HCT116 (cell line): ENCODE results near the gene SERPINB4. TPM values are rescaled to one million over a fixed set of nuclear protein-coding genes. Genes with fewer than 3 reads are reported as not detected.
"Not testable (repeated sequence)": the region's sequence is repeated elsewhere in the genome, so short reads cannot be mapped to it uniquely, and the experiment has no call there.

Source experiments
- ATAC-seq: fragments of 200-7000 bp; cut with Tn5 transposase; 2 replicates; pipeline ENCODE4 v1.9.1; 2020; ENCODE audit warnings: mild to moderate bottlenecking, moderate library complexity
- BruUV-seq: library from RNA; stranded (reverse); fragments of 400-500 nt; replicated peaks from 2 replicates; lab custom pipeline; 2021; lab: Mats Ljungman, UMichigan
- CTCF ChIA-PET: fragments of 300-600 bp; sonication (Branson Sonifier 250); formaldehyde crosslinking; loops from one replicate; lab custom pipeline; 2021; ENCODE audit warnings: antibody characterized with exemption; lab: Charles Lee
- POLR2A ChIA-PET: fragments of 300-600, 350-600 bp; sonication (Branson Sonifier 250); formaldehyde crosslinking; loops from one replicate; lab custom pipeline; 2021; ENCODE audit warnings: antibody characterized with exemption; lab: Charles Lee
- RAD21 ChIA-PET, 2 experiments: fragments of 300-600 bp; sonication (Branson Sonifier 250); formaldehyde crosslinking; loops; one replicate each; lab custom pipeline; 2023; ENCODE audit warnings: low total read pairs in 2 of 2; ENCODE audit not compliant: uncharacterized antibody in 2 of 2, unreplicated experiment in 2 of 2, low non-redundant PET in 1 of 2; lab: Charles Lee
- DNase-seq: peaks from one replicate; pipeline ENCODE4 v3.0.0-alpha.2; 2010; ENCODE audit warnings: low read depth, low spot score
- H2AFZ ChIP-seq: fragments of 200-600 bp; shearing (Covaris generic), sonication (generic); 2 replicates; pipeline ENCODE4 v1.6.1; 2017; ENCODE audit warnings: low read depth, mixed run types, mixed read lengths, antibody characterized with exemption, low read length; ENCODE audit not compliant: poor library complexity, severe bottlenecking
- H3K27ac ChIP-seq: 2 replicates; pipeline ENCODE4 v1.5.1; 2012; ENCODE audit warnings: low read depth, low read length
- H3K27me3 ChIP-seq: fragments of 200-600 bp; sonication (generic); 2 replicates; pipeline ENCODE4 v1.6.1; 2016; ENCODE audit warnings: mixed run types, low read length, mixed read lengths; ENCODE audit not compliant: insufficient read depth
- H3K36me3 ChIP-seq, 2 experiments: fragments of 200-500 bp in 1 of 2; fragments of 200-600 bp in 1 of 2; sonication (Bioruptor generic) in 1 of 2; sonication (generic) in 1 of 2; 2 replicates each; pipeline versions ENCODE4 v1.5.1 to v1.6.1; 2014 to 2016; ENCODE audit warnings: low read length in 2 of 2, inconsistent platforms in 1 of 2, mixed read lengths in 1 of 2, mixed run types in 1 of 2; ENCODE audit not compliant: insufficient read depth in 2 of 2, control insufficient read depth in 1 of 2
- H3K4me1 ChIP-seq, 2 experiments: fragments of 200-600 bp in 1 of 2; sonication (generic) in 1 of 2; 2 replicates each; pipeline versions ENCODE4 v1.5.1 to v1.6.1; 2012 to 2017; ENCODE audit warnings: low read length in 2 of 2, inconsistent platforms in 1 of 2, mild to moderate bottlenecking in 1 of 2, mixed read lengths in 1 of 2, mixed run types in 1 of 2, moderate library complexity in 1 of 2; ENCODE audit not compliant: insufficient read depth in 2 of 2, control insufficient read depth in 1 of 2
- H3K4me2 ChIP-seq: fragments of 200-600 bp; sonication (generic); 2 replicates; pipeline ENCODE4 v1.6.1; 2017; ENCODE audit warnings: mixed run types, low read length, mixed read lengths
- H3K4me3 ChIP-seq, 2 experiments: fragments of 200-600 bp in 1 of 2; sonication (generic) in 1 of 2; replicated peaks in 1 of 2; 2 replicates each; pipeline ENCODE4 v1.5.1; 2011 to 2016; ENCODE audit warnings: low read length in 2 of 2, control low read depth in 1 of 2, low read depth in 1 of 2, mild to moderate bottlenecking in 1 of 2, mixed read lengths in 1 of 2, mixed run types in 1 of 2
- H3K79me2 ChIP-seq: fragments of 200-600 bp; sonication (generic); 2 replicates; pipeline ENCODE4 v1.6.1; 2017; ENCODE audit warnings: mild to moderate bottlenecking, mixed run types, low read length, moderate library complexity, mixed read lengths; ENCODE audit not compliant: insufficient read depth
- H3K9ac ChIP-seq: fragments of 200-600 bp; sonication (generic); 2 replicates; pipeline ENCODE4 v1.6.1; 2016; ENCODE audit warnings: low read length, mixed read lengths
- H3K9me2 ChIP-seq: fragments of 200-600 bp; sonication (generic), shearing (Covaris generic); 2 replicates; pipeline ENCODE4 v1.6.1; 2017; ENCODE audit warnings: mixed run types, mild to moderate bottlenecking, moderate library complexity; ENCODE audit not compliant: insufficient read depth
- H3K9me3 ChIP-seq, 2 experiments: fragments of 200-500 bp in 1 of 2; fragments of 200-600 bp in 1 of 2; sonication (Bioruptor generic) in 1 of 2; sonication (generic) in 1 of 2; 2 replicates each; pipeline ENCODE4 v1.6.1; 2014 to 2017; ENCODE audit warnings: low read length in 2 of 2, mixed read lengths in 2 of 2, inconsistent platforms in 1 of 2, low read depth in 1 of 2, mild to moderate bottlenecking in 1 of 2, mixed run types in 1 of 2, moderate library complexity in 1 of 2; ENCODE audit not compliant: control insufficient read depth in 1 of 2, insufficient read depth in 1 of 2
- H4K20me1 ChIP-seq: fragments of 200-600 bp; sonication (generic), shearing (Covaris generic); 2 replicates; pipeline ENCODE4 v1.6.1; 2017; ENCODE audit warnings: mixed run types, mild to moderate bottlenecking, moderate library complexity; ENCODE audit not compliant: insufficient read depth
- CBX3 ChIP-seq: IDR thresholded peaks from 2 replicates; pipeline ENCODE4 v1.6.1; 2012; ENCODE audit warnings: low read depth
- CEBPB ChIP-seq: IDR thresholded peaks from 2 replicates; pipeline ENCODE4 v1.6.1; 2012; ENCODE audit warnings: low read depth
- EGR1 ChIP-seq: IDR thresholded peaks from 2 replicates; pipeline ENCODE4 v1.6.1; 2012; ENCODE audit warnings: low read depth
- EZH2 ChIP-seq: fragments of 200-600 bp; sonication (generic); IDR thresholded peaks from 2 replicates; pipeline ENCODE4 v1.6.1; 2017; ENCODE audit warnings: antibody characterized with exemption, mixed run types
- EZH2phosphoT487 ChIP-seq: fragments of 200-600 bp; IDR thresholded peaks from 2 replicates; pipeline ENCODE4 v1.6.1; 2018; ENCODE audit warnings: antibody characterized with exemption, borderline replicate concordance
- FOSL1 ChIP-seq: IDR thresholded peaks from 2 replicates; pipeline ENCODE4 v1.6.1; 2012; ENCODE audit warnings: low read depth
- JUND ChIP-seq: IDR thresholded peaks from 2 replicates; pipeline ENCODE4 v1.6.1; 2012
- POLR2AphosphoS5 ChIP-seq: IDR thresholded peaks from 2 replicates; pipeline ENCODE4 v1.6.1; 2011; ENCODE audit warnings: mild to moderate bottlenecking, low read depth, low read length, moderate library complexity
- SP1 ChIP-seq: IDR thresholded peaks from 2 replicates; pipeline ENCODE4 v1.6.1; 2012; ENCODE audit warnings: low read depth
- SRF ChIP-seq: IDR thresholded peaks from 2 replicates; pipeline ENCODE4 v1.6.1; 2012; ENCODE audit warnings: low read depth
- YY1 ChIP-seq: IDR thresholded peaks from 2 replicates; pipeline ENCODE4 v1.6.1; 2011; ENCODE audit warnings: low read length, low read depth, moderate library complexity, mild to moderate bottlenecking; ENCODE audit not compliant: insufficient replicate concordance; ENCODE audit errors: extremely low read depth
- ZNF274 ChIP-seq: fragments of 200-500 bp; sonication (Bioruptor generic); IDR thresholded peaks from 2 replicates; pipeline ENCODE4 v1.6.1; 2014; ENCODE audit warnings: mild to moderate bottlenecking, low read depth, low read length, inconsistent platforms
- intact Hi-C: fragments of 100-400 bp; cut with micrococcal nuclease; formaldehyde crosslinking; loops from 2 replicates; pipeline ENCODE4 v1.10.0; 2022
- total RNA-seq: library from RNA; stranded (reverse); gene quantifications from one replicate; pipeline ENCODE4 v1.2.1, GENCODE V29; 2021; ENCODE audit not compliant: unreplicated experiment
- TF ChIP-seq, protein P1 (sequence below): IDR thresholded peaks from 2 replicates; pipeline ENCODE4 v1.6.1; 2012
- TF ChIP-seq, protein P2 (sequence below): IDR thresholded peaks from 2 replicates; pipeline ENCODE4 v1.6.1; 2011; ENCODE audit warnings: mild to moderate bottlenecking, low read length, moderate library complexity; ENCODE audit not compliant: insufficient replicate concordance; ENCODE audit errors: extremely low read depth

SERPINB4 gene
- total RNA-seq, 1 experiment from 2014 or later = not detected

DNA sequence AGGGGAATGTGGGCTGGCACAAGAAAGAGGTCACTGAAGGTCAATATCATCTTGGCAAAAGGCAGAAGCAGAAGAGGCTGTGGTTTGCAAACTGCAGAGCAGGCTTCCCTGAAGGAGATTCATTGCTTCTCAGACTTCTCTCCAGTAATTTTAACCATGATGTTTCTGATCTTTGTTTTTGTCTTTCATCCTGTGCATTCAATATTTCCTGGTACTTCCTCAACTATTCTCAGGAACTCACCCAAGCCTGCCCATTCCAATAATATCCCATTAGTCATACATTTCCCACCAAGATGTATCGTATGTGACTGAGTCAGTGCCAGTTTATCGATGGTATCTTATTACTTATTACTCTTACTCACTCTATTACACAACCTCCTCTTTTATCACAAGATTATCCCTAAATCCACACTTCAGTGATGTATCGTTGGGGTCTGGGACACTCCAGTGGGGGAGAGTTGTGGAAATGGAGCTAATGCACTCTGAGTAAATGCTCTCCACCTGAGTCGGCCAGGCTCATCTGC, 2.8 kb downstream of the SERPINB4 start:
- H3K27ac ChIP-seq, intact Hi-C loops, RAD21 ChIA-PET, H4K20me1 ChIP-seq, H3K36me3 ChIP-seq, H3K9me3 ChIP-seq, H3K27me3 ChIP-seq, BruUV-seq: not testable (repeated sequence)
- DNase-seq = peak; percentile 4
- H3K4me1 ChIP-seq = peaks cover 2 to 14% of the 10 kb centered on the region in 2 experiments; a peak in 2 of 4 replicates
- peak overlapping the region; percentile 44 for H3K4me2 ChIP-seq
- TF ChIP-seq FOSL1 = peak; percentile 64
- TF ChIP-seq, protein P1, sequence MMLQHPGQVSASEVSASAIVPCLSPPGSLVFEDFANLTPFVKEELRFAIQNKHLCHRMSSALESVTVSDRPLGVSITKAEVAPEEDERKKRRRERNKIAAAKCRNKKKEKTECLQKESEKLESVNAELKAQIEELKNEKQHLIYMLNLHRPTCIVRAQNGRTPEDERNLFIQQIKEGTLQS = 0 out of 2 replicates have a peak, but pooled peaks have one; percentile 24
- TF ChIP-seq CEBPB = peak; percentile 83
- TF ChIP-seq SP1 = peak; percentile 64
- peak; percentile 46; the same call in 1 of the 2 replicates for TF ChIP-seq CBX3
- TF ChIP-seq JUND = peak; percentile 60
- TF ChIP-seq SRF = 0 out of 2 replicates have a peak, but pooled peaks have one; percentile 18
- TF ChIP-seq, all 23 proteins: peak for 7; not testable (repeated sequence) for 16
- CTCF ChIA-PET = interaction anchor here (1.3 kb wide), 1 partner anchor 124 kb away, joined by 3 read pairs; no protein-coding TSS in a partner anchor
- H3K4me3 ChIP-seq, H3K9me2 ChIP-seq, POLR2A ChIA-PET, H2AFZ ChIP-seq, H3K9ac ChIP-seq, H3K79me2 ChIP-seq: not testable (repeated sequence)
- ATAC-seq = peak; percentile 64

- TF ChIP-seq ZNF274 (no peak), EGR1 (no peak), POLR2AphosphoS5 (no peak), EZH2phosphoT487 (no peak), YY1 (no peak), FOSL1 (no peak), EZH2 (no peak)
- TF ChIP-seq, protein P2, sequence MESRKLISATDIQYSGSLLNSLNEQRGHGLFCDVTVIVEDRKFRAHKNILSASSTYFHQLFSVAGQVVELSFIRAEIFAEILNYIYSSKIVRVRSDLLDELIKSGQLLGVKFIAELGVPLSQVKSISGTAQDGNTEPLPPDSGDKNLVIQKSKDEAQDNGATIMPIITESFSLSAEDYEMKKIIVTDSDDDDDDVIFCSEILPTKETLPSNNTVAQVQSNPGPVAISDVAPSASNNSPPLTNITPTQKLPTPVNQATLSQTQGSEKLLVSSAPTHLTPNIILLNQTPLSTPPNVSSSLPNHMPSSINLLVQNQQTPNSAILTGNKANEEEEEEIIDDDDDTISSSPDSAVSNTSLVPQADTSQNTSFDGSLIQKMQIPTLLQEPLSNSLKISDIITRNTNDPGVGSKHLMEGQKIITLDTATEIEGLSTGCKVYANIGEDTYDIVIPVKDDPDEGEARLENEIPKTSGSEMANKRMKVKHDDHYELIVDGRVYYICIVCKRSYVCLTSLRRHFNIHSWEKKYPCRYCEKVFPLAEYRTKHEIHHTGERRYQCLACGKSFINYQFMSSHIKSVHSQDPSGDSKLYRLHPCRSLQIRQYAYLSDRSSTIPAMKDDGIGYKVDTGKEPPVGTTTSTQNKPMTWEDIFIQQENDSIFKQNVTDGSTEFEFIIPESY = no peak
- TF ChIP-seq, protein P1 = no peak
Measured at GRCh38 chr18:63637703-63638102, 6.4 kb downstream of the SERPINB4 start.

More at GRCh38 chr18:63637703-63638102, 6.4 kb downstream of the SERPINB4 start:
- no peak overlapping the region for H3K9ac ChIP-seq
- H3K9me3 ChIP-seq = peaks cover 0 to under 1% of the 10 kb centered on the region in 2 experiments; a peak in 2 of 4 replicates
- H3K27me3 ChIP-seq = no peaks in the 10 kb centered on the region
- no TSS peak for BruUV-seq
- no peaks in the 10 kb centered on the region for H4K20me1 ChIP-seq
- intact Hi-C loops = no loop called here
- no peak overlapping the region for H3K4me3 ChIP-seq
- ChIA-PET RAD21 (no interaction called here), CTCF (no interaction called here), POLR2A (no interaction called here)
- no peaks in the 10 kb centered on the region for H3K36me3 ChIP-seq
- ATAC-seq (no peak), DNase-seq (no peak)
- H3K4me1 ChIP-seq = peaks cover 2 to 14% of the 10 kb centered on the region in 2 experiments; a peak in 2 of 4 replicates
- H3K79me2 ChIP-seq = no peaks in the 10 kb centered on the region
- no peak overlapping the region for H3K27ac ChIP-seq
- no peak overlapping the region for H2AFZ ChIP-seq
- H3K4me2 ChIP-seq = no peak overlapping the region
- H3K9me2 ChIP-seq = no peaks in the 10 kb centered on the region
